ENCODE results near the gene MIS12.

MIS12 gene

GRCh38 chr17:5500589-5501391 lies 14.4 kb downstream of the MIS12 start:
- DNase-seq: peak; percentile 51

GRCh38 chr17:5501685-5502084 lies 15.3 kb downstream of the MIS12 start:
- DNase-seq: no peak

- no peak for DNase-seq
These were observed 16.2 kb downstream of the MIS12 start for GRCh38 chr17:5502552-5502951.

- no peak for DNase-seq
These were observed 19.9 kb downstream of the MIS12 start for GRCh38 chr17:5506307-5506706.

GRCh38 chr17:5508810-5509209 lies 22.4 kb downstream of the MIS12 start:
- DNase-seq: no peak

GRCh38 chr17:5509482-5509881 lies 23.1 kb downstream of the MIS12 start:
- no peak for DNase-seq

- DNase-seq: no peak
These were observed 24.4 kb downstream of the MIS12 start for GRCh38 chr17:5510771-5511170.

GRCh38 chr17:5511401-5512225 lies 25.2 kb downstream of the MIS12 start:
- DNase-seq: no peak

GRCh38 chr17:5513628-5514027 lies 27.3 kb downstream of the MIS12 start:
- DNase-seq: no peak

GRCh38 chr17:5514976-5515375 lies 28.6 kb downstream of the MIS12 start:
- DNase-seq: no peak

GRCh38 chr17:5516060-5516792 lies 29.9 kb downstream of the MIS12 start:
- no peak for DNase-seq

- DNase-seq: no peak
These were observed 36.1 kb downstream of the MIS12 start for GRCh38 chr17:5522476-5522875.

GRCh38 chr17:5523249-5523648 lies 36.9 kb downstream of the MIS12 start:
- no peak for DNase-seq

- DNase-seq: peak; percentile 17
These were observed 40.6 kb downstream of the MIS12 start for GRCh38 chr17:5526821-5527598.

GRCh38 chr17:5527601-5528250 lies 41.4 kb downstream of the MIS12 start:
- no peak for DNase-seq

- DNase-seq: no peak
These were observed 44.1 kb downstream of the MIS12 start for GRCh38 chr17:5530265-5531084.

- no peak for DNase-seq
These were observed 44.7 kb downstream of the MIS12 start for GRCh38 chr17:5531085-5531418.

GRCh38 chr17:5532581-5532980 lies 46.2 kb downstream of the MIS12 start:
- DNase-seq: no peak

- no peak for DNase-seq
These were observed 47.3 kb downstream of the MIS12 start for GRCh38 chr17:5533486-5534315.

GRCh38 chr17:5535436-5535835 lies 49.1 kb downstream of the MIS12 start:
- DNase-seq: no peak
